AG04450 (cell line): Measurements from ENCODE around the gene NBAS. TPM values are rescaled to one million over a fixed set of nuclear protein-coding genes. Genes with fewer than 3 reads are reported as not detected.

Source experiments
- CTCF ChIA-PET: fragments of 300-600, 350-600 bp; formaldehyde crosslinking; extraction: SDS; loops from one replicate; lab custom pipeline; 2022; ENCODE audit warnings: antibody characterized with exemption, inconsistent platforms; lab: Charles Lee
- POLR2A ChIA-PET: fragments of 350-600 bp; formaldehyde crosslinking; extraction: SDS; loops from one replicate; lab custom pipeline; 2021; ENCODE audit warnings: antibody characterized with exemption, inconsistent platforms; lab: Yijun Ruan, JAX
- DNase-seq: peaks from one replicate; pipeline ENCODE4 v3.0.0-alpha.2; 2011; ENCODE audit warnings: low read depth, low spot score
- H3K27ac ChIP-seq: one replicate; pipeline ENCODE4 v1.5.1; 2012; ENCODE audit warnings: low read depth, low read length, control low read depth
- H3K27me3 ChIP-seq: one replicate; pipeline ENCODE4 v1.6.0; 2012; ENCODE audit warnings: low read length; ENCODE audit not compliant: control insufficient read depth, insufficient read depth
- H3K4me3 ChIP-seq: 2 replicates; pipeline ENCODE4 v1.5.1; 2011; ENCODE audit warnings: mild to moderate bottlenecking, low read depth, low read length, control low read depth
- H3K9me3 ChIP-seq: 2 replicates; pipeline ENCODE4 v1.5.1; 2012; ENCODE audit warnings: low read length; ENCODE audit not compliant: control insufficient read depth, insufficient read depth
- polyA plus RNA-seq: library from polyadenylated mRNA; depleted of rRNA; stranded (reverse); fragments of >200 nt; gene quantifications from 2 replicates; pipeline ENCODE4 v1.2.3, GENCODE V29; 2011
- TF ChIP-seq, protein P1 (sequence below): IDR thresholded peaks from 2 replicates; pipeline ENCODE4 v1.5.1; 2011; ENCODE audit warnings: low read depth, low read length, control low read depth, inconsistent platforms

The NBAS gene
- polyA plus RNA-seq, 1 experiment = 45.0 TPM

DNA sequence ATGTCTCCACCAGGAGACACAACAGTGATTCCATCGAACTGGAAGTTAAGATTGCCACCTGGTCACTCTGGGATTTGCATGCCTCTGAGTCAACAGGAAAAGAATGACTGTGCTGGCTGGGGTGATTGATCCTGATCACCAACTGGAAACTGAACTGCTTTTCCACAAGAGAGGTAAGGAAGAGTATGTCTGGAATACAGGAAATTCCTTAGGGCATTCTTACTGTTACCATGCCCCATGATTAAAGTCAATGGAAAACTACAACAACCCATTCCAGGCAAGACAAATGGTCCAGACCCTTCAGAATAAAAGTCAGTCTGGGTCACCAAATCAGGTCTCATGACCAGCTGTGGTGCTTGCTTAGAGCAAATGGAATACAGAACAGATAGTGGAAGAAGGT lies 18.5 kb upstream of the NBAS start:
- Histone ChIP-seq H3K27me3 (no peaks in the 10 kb centered on the region), H3K4me3 (no peak overlapping the region), H3K27ac (no peak overlapping the region), H3K9me3 (no peaks in the 10 kb centered on the region)
- ChIA-PET POLR2A (no interaction called here), CTCF (interaction anchor here (1.1 kb wide), 1 partner anchor 14 kb away, joined by 3 read pairs; no protein-coding TSS in a partner anchor)
- TF ChIP-seq, protein P1, sequence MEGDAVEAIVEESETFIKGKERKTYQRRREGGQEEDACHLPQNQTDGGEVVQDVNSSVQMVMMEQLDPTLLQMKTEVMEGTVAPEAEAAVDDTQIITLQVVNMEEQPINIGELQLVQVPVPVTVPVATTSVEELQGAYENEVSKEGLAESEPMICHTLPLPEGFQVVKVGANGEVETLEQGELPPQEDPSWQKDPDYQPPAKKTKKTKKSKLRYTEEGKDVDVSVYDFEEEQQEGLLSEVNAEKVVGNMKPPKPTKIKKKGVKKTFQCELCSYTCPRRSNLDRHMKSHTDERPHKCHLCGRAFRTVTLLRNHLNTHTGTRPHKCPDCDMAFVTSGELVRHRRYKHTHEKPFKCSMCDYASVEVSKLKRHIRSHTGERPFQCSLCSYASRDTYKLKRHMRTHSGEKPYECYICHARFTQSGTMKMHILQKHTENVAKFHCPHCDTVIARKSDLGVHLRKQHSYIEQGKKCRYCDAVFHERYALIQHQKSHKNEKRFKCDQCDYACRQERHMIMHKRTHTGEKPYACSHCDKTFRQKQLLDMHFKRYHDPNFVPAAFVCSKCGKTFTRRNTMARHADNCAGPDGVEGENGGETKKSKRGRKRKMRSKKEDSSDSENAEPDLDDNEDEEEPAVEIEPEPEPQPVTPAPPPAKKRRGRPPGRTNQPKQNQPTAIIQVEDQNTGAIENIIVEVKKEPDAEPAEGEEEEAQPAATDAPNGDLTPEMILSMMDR = no peak
- no peak for DNase-seq

DNA sequence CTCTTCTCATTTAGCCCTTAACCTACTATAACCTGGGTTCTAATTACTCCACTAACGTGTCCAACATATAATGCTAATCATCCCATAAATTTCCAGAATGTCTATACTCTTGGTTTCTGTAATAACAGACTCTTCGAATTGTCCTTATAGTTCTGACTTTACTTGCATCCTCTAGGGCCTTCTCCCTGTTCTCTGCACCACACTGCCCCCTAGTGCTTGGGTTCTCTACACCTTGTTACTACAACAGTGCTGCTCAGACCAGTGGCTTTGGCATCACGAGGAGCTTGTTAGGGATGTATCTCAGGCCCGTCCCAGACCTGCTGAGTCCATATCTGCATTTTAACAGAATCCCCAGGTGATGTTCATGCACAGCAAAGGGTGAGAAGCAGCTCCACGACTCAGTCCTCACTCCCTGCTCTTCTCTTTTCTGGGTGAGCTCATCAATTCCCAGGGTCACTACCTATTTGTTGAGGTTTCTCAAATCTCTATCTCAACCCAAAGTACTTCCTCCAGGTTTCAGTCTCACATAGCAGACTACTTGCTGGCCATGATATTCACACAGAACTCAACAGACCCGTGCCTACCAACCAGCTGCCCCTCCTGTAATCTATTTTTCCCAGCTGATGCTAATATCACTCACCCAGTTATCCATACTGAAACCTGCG lies 16.1 kb upstream of the NBAS start:
- H3K27me3 ChIP-seq = no peaks in the 10 kb centered on the region
- TF ChIP-seq, protein P1 = peak; percentile 91
- H3K27ac ChIP-seq = no peak overlapping the region
- ChIA-PET CTCF (interaction anchor here (0.5 to 3.6 kb wide), 46 partner anchors 9 to 1321 kb away, joined by 3 to 49 read pairs (median 4); partner anchors contain the start of genes DDX1 and NBAS), POLR2A (interaction anchor here (0.5 kb wide), 1 partner anchor 46 kb away, joined by 3 read pairs; no protein-coding TSS in a partner anchor)
- H3K9me3 ChIP-seq = no peaks in the 10 kb centered on the region
- H3K4me3 ChIP-seq = no peak overlapping the region
- peak; percentile 70 for DNase-seq

DNA sequence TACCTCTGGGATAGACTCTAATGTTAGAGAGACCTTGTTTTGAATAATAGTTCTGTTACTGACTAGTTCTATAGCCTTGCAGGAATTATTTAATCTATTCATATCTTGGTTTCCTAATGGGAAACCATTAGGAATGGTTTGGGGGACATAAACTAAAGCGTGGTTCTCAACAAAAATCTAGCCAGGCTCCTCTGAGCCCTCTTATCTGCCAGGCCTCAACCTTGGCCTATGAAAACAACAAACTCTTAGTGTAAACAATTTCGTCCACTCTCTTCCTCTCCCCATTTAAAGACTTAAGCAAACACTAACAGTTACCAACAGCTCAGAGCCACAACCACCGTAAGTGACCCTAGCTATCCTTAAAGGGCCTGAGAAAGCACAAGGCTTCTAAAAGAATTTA lies 10.6 kb upstream of the NBAS start:
- ChIA-PET POLR2A (no interaction called here), CTCF (no interaction called here)
- Histone ChIP-seq H3K27me3 (no peaks in the 10 kb centered on the region), H3K9me3 (no peaks in the 10 kb centered on the region), H3K27ac (no peak overlapping the region), H3K4me3 (no peak overlapping the region)
- DNase-seq = no peak
- TF ChIP-seq, protein P1 = no peak

DNA sequence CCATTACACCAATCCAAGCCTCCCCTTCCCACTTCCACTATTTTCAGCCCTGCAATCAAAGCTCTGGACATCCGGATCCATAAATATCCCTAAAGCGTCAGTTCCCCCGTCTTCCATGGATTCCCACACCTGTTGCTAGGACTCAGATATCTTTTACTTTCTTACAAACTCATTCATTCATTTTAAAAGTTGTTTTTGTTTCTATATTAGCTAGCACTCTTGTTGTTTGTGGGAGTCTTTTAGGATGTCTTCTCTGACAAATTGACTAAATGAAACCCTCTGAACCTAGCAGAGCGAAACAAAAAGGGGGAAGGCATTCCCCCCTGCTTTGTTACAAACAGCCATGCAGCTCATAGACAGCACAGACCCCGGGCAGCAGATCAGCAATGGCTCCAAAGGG lies 9.0 kb upstream of the NBAS start:
- CTCF ChIA-PET = no interaction called here
- H3K4me3 ChIP-seq = no peak overlapping the region
- DNase-seq = no peak
- no peaks in the 10 kb centered on the region for H3K9me3 ChIP-seq
- POLR2A ChIA-PET = no interaction called here
- TF ChIP-seq, protein P1 = no peak
- H3K27ac ChIP-seq = no peak overlapping the region
- H3K27me3 ChIP-seq = peaks cover 6% of the 10 kb centered on the region

DNA sequence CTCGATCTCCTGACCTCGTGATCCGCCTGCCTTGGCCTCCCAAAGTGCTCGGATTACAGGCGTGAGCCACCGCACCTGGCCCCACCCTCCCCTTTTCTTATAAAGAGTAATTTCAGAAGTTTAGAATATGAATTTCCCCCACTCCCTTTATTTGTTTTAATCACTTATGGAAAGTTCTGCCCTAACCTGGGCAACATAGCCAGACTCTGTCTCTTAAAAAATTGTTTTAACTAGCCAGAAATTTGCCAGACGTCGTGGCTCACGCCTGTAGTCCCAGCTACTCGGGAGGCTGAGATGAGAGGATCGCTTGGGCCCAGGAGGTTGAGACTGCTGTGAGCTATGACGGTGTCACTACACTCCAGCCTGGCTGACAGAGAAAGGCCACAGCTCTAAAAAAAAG lies 7.7 kb upstream of the NBAS start:
- ChIA-PET POLR2A (interaction anchor here (0.7 kb wide), 1 partner anchor 26 kb away, joined by 5 read pairs; no protein-coding TSS in a partner anchor), CTCF (interaction anchor here (2.7 kb wide), 1 partner anchor 8 kb away, joined by 31 read pairs; no protein-coding TSS in a partner anchor)
- peaks cover 7% of the 10 kb centered on the region for H3K27me3 ChIP-seq
- H3K9me3 ChIP-seq = no peaks in the 10 kb centered on the region
- H3K4me3 ChIP-seq = no peak overlapping the region
- no peak overlapping the region for H3K27ac ChIP-seq
- TF ChIP-seq, protein P1 = no peak
- DNase-seq = no peak
